Loucy (cell line): ENCODE results near the gene GCGR.

Source experiments
- H2AFZ ChIP-seq: fragments of 200-600 bp; sonication (generic); 2 replicates; pipeline ENCODE4 v1.6.0; 2016; ENCODE audit warnings: antibody characterized with exemption, mild to moderate bottlenecking, low read length, moderate library complexity
- H3F3A ChIP-seq: fragments of 200-600 bp; 2 replicates; pipeline ENCODE4 v1.6.0; 2016; ENCODE audit warnings: antibody characterized with exemption, low read depth, mild to moderate bottlenecking
- H3K27me3 ChIP-seq: fragments of 200-600 bp; sonication (generic); 2 replicates; pipeline ENCODE4 v1.6.1; 2014; ENCODE audit warnings: low read length, mild to moderate bottlenecking; ENCODE audit not compliant: insufficient read depth, poor library complexity, severe bottlenecking
- H3K36me3 ChIP-seq: fragments of 200-600 bp; sonication (generic); 2 replicates; pipeline ENCODE4 v1.6.1; 2016; ENCODE audit warnings: low read length; ENCODE audit not compliant: insufficient read depth
- H3K4me1 ChIP-seq: fragments of 200-600 bp; sonication (generic); 2 replicates; pipeline ENCODE4 v1.5.1; 2014; ENCODE audit warnings: low read length, mild to moderate bottlenecking; ENCODE audit not compliant: insufficient read depth, poor library complexity, severe bottlenecking
- H3K4me2 ChIP-seq: fragments of 200-600 bp; sonication (generic); 2 replicates; pipeline ENCODE4 v1.6.0; 2014; ENCODE audit warnings: antibody characterized with exemption, low read length, low read depth, mild to moderate bottlenecking; ENCODE audit not compliant: poor library complexity, severe bottlenecking
- H3K4me3 ChIP-seq: fragments of 200-600 bp; sonication (generic); 2 replicates; pipeline ENCODE4 v1.5.1; 2014; ENCODE audit warnings: low read length, mild to moderate bottlenecking, mixed read lengths; ENCODE audit not compliant: poor library complexity, severe bottlenecking
- H3K79me2 ChIP-seq: fragments of 200-600 bp; sonication (generic); 2 replicates; pipeline ENCODE4 v1.6.1; 2014; ENCODE audit warnings: low read length; ENCODE audit not compliant: insufficient read depth
- H3K9ac ChIP-seq: fragments of 200-600 bp; sonication (generic); 2 replicates; pipeline ENCODE4 v1.6.0; 2014; ENCODE audit warnings: mild to moderate bottlenecking, low read depth, low read length, moderate library complexity; ENCODE audit not compliant: poor library complexity, severe bottlenecking
- H3K9me2 ChIP-seq: fragments of 200-600 bp; sonication (generic); replicated peaks from 2 replicates; pipeline ENCODE4 v1.6.1; 2016; ENCODE audit warnings: low read depth, low read length, mixed read lengths
- H3K9me3 ChIP-seq: fragments of 200-600 bp; sonication (generic); 2 replicates; pipeline ENCODE4 v1.6.1; 2014; ENCODE audit warnings: mild to moderate bottlenecking, antibody characterized with exemption, low read length, low read depth; ENCODE audit not compliant: insufficient read depth
- H4K20me1 ChIP-seq: fragments of 200-600 bp; sonication (generic); 2 replicates; pipeline ENCODE4 v1.6.0; 2014; ENCODE audit warnings: antibody characterized with exemption, low read length, mild to moderate bottlenecking; ENCODE audit not compliant: insufficient read depth, poor library complexity, severe bottlenecking
- EZH2phosphoT487 ChIP-seq: fragments of 200-600 bp; IDR thresholded peaks from 2 replicates; pipeline ENCODE4 v1.6.1; 2018; ENCODE audit warnings: antibody characterized with exemption, mild to moderate bottlenecking, moderate library complexity, borderline replicate concordance
- TF ChIP-seq, protein P1 (sequence below): fragments of 200-600 bp; sonication (generic); conservative IDR thresholded peaks from 2 replicates; pipeline ENCODE4 v1.5.1; 2014; ENCODE audit warnings: mild to moderate bottlenecking, antibody characterized with exemption, low read length

The GCGR gene

DNA sequence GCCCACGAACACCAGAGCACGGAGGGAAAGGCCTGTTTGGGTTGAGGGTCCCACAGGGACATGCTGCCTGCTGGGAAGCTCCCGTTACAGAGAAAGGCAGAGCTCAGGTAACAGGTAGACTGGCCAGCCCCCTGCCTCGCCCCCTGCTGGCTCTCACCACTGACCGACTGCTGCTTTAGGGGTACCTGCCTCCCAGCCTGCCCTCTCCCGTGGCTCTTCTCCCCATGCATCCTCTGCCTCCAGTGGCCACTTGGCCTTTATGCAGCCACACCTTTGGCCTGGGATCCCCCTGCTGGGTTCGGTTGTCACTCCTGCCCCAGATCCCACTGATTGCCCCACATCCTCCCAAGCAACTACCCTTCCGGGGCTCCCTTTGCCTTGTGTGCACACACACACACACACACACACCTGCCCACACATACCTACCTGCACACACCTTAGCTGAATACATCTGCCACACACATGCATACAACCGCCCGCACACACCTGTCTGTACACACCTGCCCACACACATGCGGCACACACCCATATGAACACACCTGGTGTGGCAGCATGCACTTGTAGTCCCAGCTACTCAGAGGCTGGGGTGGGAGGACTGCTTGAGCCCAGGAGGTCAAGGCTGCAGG, 22.0 kb downstream of the GCGR start:
- H4K20me1 ChIP-seq = no peaks in the 10 kb centered on the region
- H3K4me1 ChIP-seq = peaks cover 6% of the 10 kb centered on the region
- H3K4me2 ChIP-seq = no peak overlapping the region
- H3K4me3 ChIP-seq = no peak overlapping the region
- no peaks in the 10 kb centered on the region for H3K27me3 ChIP-seq
- no peaks in the 10 kb centered on the region for H3K9me3 ChIP-seq
- H2AFZ ChIP-seq = no peak overlapping the region
- no peaks in the 10 kb centered on the region for H3F3A ChIP-seq
- TF ChIP-seq, protein P1, sequence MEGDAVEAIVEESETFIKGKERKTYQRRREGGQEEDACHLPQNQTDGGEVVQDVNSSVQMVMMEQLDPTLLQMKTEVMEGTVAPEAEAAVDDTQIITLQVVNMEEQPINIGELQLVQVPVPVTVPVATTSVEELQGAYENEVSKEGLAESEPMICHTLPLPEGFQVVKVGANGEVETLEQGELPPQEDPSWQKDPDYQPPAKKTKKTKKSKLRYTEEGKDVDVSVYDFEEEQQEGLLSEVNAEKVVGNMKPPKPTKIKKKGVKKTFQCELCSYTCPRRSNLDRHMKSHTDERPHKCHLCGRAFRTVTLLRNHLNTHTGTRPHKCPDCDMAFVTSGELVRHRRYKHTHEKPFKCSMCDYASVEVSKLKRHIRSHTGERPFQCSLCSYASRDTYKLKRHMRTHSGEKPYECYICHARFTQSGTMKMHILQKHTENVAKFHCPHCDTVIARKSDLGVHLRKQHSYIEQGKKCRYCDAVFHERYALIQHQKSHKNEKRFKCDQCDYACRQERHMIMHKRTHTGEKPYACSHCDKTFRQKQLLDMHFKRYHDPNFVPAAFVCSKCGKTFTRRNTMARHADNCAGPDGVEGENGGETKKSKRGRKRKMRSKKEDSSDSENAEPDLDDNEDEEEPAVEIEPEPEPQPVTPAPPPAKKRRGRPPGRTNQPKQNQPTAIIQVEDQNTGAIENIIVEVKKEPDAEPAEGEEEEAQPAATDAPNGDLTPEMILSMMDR = no peak; the same call in 1 of the 2 replicates
- no peak for TF ChIP-seq EZH2phosphoT487
- H3K9ac ChIP-seq = no peak overlapping the region
- H3K79me2 ChIP-seq = peaks cover 27% of the 10 kb centered on the region; the same call in 1 of the 2 replicates
- H3K36me3 ChIP-seq = no peaks in the 10 kb centered on the region
- H3K9me2 ChIP-seq = no peaks in the 10 kb centered on the region

DNA sequence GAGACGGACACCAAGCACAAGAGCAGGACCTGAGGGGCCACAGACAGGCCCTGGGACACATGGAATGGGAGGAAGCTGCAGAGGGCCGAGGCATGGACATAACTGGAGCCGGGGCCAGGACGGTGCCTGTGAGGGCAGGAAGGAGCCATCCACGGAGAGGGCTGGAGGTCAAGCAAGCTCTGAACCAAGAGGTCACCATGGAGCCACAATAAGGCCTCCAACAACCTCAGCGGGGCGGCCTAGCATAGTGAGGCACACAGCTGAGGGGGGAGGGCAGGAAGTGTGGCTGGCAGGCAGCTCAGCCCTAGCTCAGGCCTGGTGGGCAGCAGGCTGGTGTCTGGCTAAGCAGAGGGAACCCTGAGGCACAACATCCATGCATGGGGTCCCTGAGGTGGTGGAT, 24.7 kb downstream of the GCGR start:
- Histone ChIP-seq H3K9me2 (no peaks in the 10 kb centered on the region), H3F3A (no peaks in the 10 kb centered on the region), H4K20me1 (no peaks in the 10 kb centered on the region), H3K4me2 (peak overlapping the region; percentile 30), H3K4me3 (no peak overlapping the region), H2AFZ (no peak overlapping the region), H3K27me3 (no peaks in the 10 kb centered on the region), H3K4me1 (peaks cover 18% of the 10 kb centered on the region), H3K36me3 (no peaks in the 10 kb centered on the region), H3K9ac (no peak overlapping the region), H3K79me2 (peaks cover 47% of the 10 kb centered on the region; the same call in 1 of the 2 replicates), H3K9me3 (no peaks in the 10 kb centered on the region)
- TF ChIP-seq, protein P1 = no peak
- no peak for TF ChIP-seq EZH2phosphoT487

DNA sequence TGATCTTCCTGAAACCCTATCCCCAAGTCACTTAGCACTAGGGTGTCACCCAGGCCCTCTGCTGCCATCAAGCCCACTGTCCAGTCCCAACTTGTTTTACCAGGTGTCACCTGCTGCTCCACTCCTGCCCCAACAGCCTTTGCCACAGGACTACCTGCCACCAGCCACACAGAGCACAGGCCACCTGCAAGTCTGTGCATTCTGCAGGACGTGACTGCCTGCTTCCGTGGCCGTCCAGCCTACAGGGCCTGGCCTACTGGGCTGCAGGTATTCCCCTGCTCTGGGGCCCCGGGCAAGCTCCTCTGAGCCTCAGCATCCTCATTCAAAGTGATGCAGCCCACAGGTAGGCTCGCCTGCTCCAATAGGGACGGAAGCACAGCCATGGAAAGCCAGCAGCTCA, 25.9 kb downstream of the GCGR start:
- H3F3A ChIP-seq = no peaks in the 10 kb centered on the region
- no peak overlapping the region for H3K4me2 ChIP-seq
- peaks cover 23% of the 10 kb centered on the region for H3K4me1 ChIP-seq
- H4K20me1 ChIP-seq = no peaks in the 10 kb centered on the region
- no peaks in the 10 kb centered on the region for H3K9me2 ChIP-seq
- H3K9me3 ChIP-seq = no peaks in the 10 kb centered on the region
- peaks cover 53% of the 10 kb centered on the region for H3K79me2 ChIP-seq
- H3K36me3 ChIP-seq = no peaks in the 10 kb centered on the region
- H3K27me3 ChIP-seq = no peaks in the 10 kb centered on the region
- TF ChIP-seq, protein P1 = no peak
- no peak overlapping the region for H3K9ac ChIP-seq
- no peak overlapping the region for H3K4me3 ChIP-seq
- no peak overlapping the region for H2AFZ ChIP-seq
